H1 (cell line): ENCODE results near the gene FOXO6. TPM values are rescaled to one million over a fixed set of nuclear protein-coding genes. Genes with fewer than 3 reads are reported as not detected.

Experiments used
- BCL11A ChIP-seq, 2 experiments: IDR thresholded peaks; one replicate each; pipeline ENCODE4 v1.6.1; 2011; ENCODE audit warnings: low read depth in 2 of 2, low read length in 2 of 2, mild to moderate bottlenecking in 2 of 2
- EZH2 ChIP-seq: fragments of 200-600 bp; sonication (generic); IDR thresholded peaks from 2 replicates; pipeline ENCODE4 v1.7.1; 2012; ENCODE audit warnings: low read depth, mild to moderate bottlenecking, moderate library complexity, low read length, inconsistent platforms; ENCODE audit not compliant: severe bottlenecking
- PHF8 ChIP-seq: fragments of 200-600 bp; sonication (generic); conservative IDR thresholded peaks from 2 replicates; pipeline ENCODE4 v1.7.1; 2012; ENCODE audit warnings: low read depth, mild to moderate bottlenecking, inconsistent platforms, low read length, moderate library complexity
- POLR2A ChIP-seq, 2 experiments: IDR thresholded peaks; 1 replicate in 1 of 2; 2 replicates in 1 of 2; pipeline ENCODE4 v1.6.1; 2011; ENCODE audit warnings: low read depth in 2 of 2, low read length in 2 of 2, mild to moderate bottlenecking in 2 of 2; ENCODE audit errors: control extremely low read depth in 1 of 2
- POU5F1 ChIP-seq: IDR thresholded peaks from 2 replicates; pipeline ENCODE4 v1.6.1; 2011; ENCODE audit warnings: low read depth, mild to moderate bottlenecking, low read length, moderate library complexity
- SP4 ChIP-seq: IDR thresholded peaks from 2 replicates; pipeline ENCODE4 v1.6.1; 2012; ENCODE audit warnings: low read length, inconsistent platforms
- SRF ChIP-seq: IDR thresholded peaks from 2 replicates; pipeline ENCODE4 v1.6.1; 2011; ENCODE audit warnings: mild to moderate bottlenecking, low read depth, low read length, moderate library complexity
- polyA plus RNA-seq, 7 experiments: library from polyadenylated mRNA; depleted of rRNA in 3 of 7; stranded (reverse) in 5 of 7; unstranded in 2 of 7; fragments of >200 nt in 5 of 7; fragments of 200-250 nt in 2 of 7; gene quantifications; 1 replicate in 5 of 7; 2 replicates in 1 of 7; 4 replicates in 1 of 7; pipeline versions ENCODE4 v1.2.1 to v1.2.3, GENCODE V29; 2011 to 2013; ENCODE audit warnings: missing spikeins in 2 of 7, mixed read lengths in 2 of 7
- total RNA-seq: library from RNA; stranded (reverse); fragmentation: NEBNext Ultra II Directional; extraction: Animal tissue kit (Norgen Biotek cat#: 25700); gene quantifications from 2 replicates; pipeline ENCODE4 v1.2.1, GENCODE V29; 2021

The FOXO6 gene
- total and polyA plus RNA-seq, 2 of the 8 experiments (the other 6 are each of a cell fraction or from before 2014, with no cell fraction given): 0.59 to 3.0 TPM

- no peak for TF ChIP-seq BCL11A (IDR thresholded peaks at IDR 0.05; ENCODE audit: low read depth in 2 of 2, low read length in 2 of 2)
- TF ChIP-seq SP4: no peak
- TF ChIP-seq EZH2: no peak
- no peak for TF ChIP-seq PHF8
- no peak for TF ChIP-seq POLR2A (IDR thresholded peaks at IDR 0.05; ENCODE audit: control extremely low read depth in 1 of 2, low read depth in 2 of 2, low read length in 2 of 2)
- TF ChIP-seq SRF: no peak
- TF ChIP-seq POU5F1: no peak
Observed at GRCh38 chr1:41368366-41368765, 7.1 kb downstream of the FOXO6 start (continued).
